NCI-H510A (cell line): Measurements from ENCODE around the gene CISTR.
"Not testable (repeated sequence)": the region's sequence is repeated elsewhere in the genome, so short reads cannot be mapped to it uniquely, and the experiment has no call there.

Experiments
- DNase-seq: peaks from one replicate; lab custom pipeline; 2025; lab: John Stamatoyannopoulos, UW

The CISTR gene

GRCh38 chr12:53762793-53763192 is 11.0 kb upstream of the CISTR start:
- not testable (repeated sequence) for DNase-seq

DNA sequence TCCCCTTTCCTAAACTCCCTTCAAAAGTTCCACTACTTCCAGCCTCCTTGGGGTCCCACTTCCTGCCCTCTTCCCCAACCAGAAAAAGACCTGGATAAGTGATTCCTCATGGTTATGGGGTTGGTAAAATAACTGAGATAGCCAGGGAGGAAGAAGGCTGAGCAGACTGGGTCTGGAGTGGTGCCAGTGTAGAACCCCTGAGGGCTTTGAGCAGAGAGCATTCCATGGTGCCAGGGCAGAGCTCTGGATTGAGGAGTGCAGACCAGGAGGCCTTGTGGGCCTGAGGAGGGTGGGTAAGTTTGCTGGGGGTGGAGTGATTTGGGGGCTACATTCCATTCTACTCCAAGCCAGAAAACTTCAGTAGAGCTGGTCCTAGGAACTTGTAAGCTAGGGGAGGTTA is 9.5 kb upstream of the CISTR start:
- DNase-seq = no peak

- no peak for DNase-seq
Observed at GRCh38 chr12:53759261-53759660, 7.5 kb upstream of the CISTR start.

GRCh38 chr12:53758730-53759103 is 6.9 kb upstream of the CISTR start:
- DNase-seq = no peak

DNA sequence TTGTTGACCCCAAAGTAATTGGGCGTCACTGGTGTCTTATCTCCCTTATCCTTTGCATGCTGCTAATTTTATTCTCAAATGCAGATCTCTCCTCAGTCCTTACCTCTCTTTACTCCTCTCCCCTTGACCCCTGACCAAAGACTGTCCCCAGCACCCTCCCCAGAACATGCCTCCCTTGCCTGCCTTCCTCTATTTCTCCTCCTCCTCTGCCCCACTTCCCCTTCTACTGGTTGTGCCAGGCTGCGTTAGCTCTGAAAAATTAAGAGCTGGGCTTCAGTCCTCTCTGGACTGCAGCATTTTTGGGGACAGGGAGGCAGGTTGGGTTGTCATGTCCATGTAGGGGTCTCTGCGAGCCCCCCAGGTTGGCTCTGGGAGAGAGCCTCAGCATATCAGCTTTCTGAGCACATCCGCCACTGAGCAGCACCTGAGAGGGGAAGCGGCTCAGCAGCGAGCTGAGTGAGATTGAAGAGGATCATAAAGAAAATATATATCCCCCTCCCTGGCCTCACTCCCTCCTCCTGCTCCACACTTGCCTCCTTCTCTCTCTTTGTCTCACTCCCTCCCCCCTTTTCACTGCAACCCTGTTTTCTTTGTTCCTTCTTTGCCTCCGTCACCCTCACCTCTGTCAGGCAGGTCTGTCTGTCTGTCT is 6.4 kb upstream of the CISTR start:
- no peak for DNase-seq

GRCh38 chr12:53757101-53757770 is 5.5 kb upstream of the CISTR start:
- no peak for DNase-seq

DNA sequence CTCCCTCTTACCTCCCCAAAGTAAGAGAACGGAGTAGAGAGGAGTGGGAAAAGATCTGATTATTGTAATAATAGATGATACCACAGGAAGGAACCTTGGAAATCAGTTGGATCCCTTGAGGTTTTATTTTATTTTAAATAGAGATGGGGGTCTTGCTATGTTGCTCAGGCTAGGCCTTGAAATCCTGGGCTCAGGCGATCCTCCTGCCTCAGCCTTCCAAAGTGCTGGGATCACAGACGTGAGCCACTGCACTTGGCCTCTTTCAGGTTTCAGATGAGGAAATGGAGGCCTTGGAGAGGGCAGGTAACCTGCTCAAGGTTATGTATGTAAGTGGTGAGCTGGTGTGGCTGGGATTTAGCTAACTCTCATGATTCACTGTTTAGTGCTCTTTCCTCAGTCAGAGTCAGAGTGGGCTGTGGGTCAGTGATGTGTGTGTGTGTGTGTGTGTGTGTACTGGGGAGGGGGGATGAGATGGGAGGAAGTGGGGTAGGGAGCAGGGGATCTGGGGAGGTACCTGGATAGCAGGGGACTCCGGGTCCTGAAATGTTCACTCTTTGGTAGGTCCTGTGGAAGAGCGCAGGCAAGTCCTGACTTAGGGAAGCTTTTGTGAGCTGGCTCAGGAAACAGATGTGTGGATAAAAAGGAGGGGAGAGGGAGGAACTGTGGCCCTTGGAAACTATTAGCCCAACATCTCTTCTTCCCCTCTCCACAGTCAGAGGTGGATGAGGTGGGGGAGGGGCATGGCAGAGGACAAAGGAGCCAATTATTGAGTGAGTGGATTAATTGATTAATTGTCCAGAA is 4.7 kb upstream of the CISTR start:
- no peak for DNase-seq

DNA sequence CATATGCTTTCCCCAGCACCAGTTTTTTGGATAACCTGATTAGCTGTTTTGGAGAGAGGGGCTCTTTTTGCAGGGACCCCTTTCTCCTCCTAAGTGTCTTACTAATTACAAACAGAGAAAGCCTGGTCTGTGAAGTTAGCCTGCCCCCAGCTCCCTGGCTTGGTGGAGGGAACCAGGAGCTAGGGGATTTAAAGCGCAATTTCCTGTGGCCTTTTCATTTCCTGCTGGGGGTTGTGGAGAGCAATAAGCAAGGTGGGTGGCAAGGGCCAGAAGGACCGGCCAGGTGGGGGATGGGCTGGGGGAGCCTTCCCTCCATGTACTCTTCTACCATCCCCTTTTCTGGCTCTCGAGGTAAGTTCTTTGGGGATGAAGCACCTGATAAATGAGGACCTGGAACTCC is 4.1 kb upstream of the CISTR start:
- DNase-seq = no peak

DNA sequence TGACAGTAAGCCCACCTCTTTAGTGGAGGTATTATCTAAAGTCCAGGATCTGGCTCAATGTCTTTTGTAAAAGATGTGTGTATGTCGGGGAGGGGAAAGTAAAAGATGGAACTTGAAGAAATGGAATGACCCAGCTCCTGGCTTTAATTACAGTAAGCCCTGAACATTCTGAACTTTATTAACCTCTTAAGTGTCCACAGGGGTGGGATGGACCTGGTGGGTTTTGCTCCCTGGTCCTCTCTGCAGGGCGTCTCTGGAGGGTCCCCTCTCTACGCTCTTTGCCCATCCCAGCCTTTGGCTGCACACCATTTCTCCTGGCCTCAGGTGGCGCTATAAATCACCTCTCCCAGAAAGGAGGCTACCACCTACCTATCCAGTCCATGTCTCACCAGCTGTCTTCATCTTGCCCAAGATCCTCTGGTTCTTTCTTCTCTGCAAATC is 3.7 kb upstream of the CISTR start:
- no peak for DNase-seq

- no peak for DNase-seq
Observed at GRCh38 chr12:53754633-53755264, 3.0 kb upstream of the CISTR start.

DNA sequence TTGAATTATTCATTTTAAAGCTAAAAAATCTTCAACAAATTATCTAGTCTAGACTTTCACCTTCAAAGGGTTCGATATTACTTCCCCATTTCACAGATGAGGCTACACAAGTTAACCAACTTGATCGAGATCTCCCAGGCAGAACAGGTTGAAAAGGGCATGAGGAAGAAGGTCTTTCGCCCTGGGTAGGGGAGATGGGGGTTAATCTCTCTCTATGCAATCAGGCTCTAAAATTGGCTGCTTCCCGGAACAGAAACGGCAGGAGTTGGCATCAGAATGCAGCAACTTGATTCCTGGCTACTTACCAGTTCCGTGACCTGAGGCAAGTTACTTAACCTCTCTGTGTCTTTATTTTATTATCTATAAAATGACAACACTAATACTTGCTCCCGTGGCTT is 2.4 kb upstream of the CISTR start:
- DNase-seq = no peak

- DNase-seq = no peak
Observed at GRCh38 chr12:53752621-53753020, 842 bp upstream of the CISTR start.

DNA sequence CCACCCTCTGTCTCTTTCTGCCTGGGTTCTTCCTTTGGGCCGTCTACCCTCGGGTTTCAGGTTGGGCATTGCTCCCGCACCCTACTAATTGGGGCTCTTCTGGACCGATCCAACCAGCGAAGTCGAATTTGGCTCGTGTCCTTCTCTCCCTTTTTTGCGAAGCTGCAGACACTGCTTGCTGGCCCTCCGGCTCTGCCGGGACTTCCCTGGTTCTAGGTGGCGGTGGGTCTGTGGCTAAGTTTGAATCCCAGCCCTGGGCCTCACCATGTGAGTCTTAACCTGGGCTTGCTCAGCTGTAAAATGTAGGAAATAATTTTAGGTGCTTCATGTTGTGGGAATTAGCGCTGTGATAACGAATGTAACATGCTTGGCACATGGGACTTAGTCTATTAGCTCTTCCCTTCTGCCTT is 418 bp upstream of the CISTR start:
- DNase-seq = no peak

DNA sequence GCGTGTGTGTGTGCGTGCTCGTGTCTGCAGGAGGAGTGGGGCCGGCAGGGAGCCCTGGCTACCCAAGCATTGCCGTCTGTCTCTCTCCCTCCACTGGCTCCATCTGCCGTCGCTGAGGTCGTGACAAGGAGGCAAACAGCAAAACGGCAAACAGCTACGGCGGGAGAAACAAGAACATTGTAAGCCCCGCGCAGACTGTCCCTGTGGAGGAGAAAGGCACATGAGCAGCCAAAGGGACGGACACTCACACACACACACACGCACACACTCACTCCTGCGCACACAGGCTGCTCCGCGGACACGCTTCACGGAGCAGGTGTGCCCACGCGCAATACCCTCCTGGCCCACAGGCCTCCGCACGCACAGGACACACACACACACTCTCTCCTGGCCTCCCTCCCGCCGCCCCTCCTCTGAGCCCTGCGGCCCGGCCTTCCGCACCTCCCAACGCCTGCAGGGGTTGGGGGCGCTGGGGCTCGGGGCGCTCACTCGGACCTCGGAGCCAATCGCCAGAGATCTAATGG is 905 bp downstream of the CISTR start:
- DNase-seq = no peak

GRCh38 chr12:53749986-53750811 is 1.6 kb downstream of the CISTR start:
- DNase-seq = no peak

- DNase-seq = no peak
Observed at GRCh38 chr12:53748072-53748840, 3.5 kb downstream of the CISTR start.

DNA sequence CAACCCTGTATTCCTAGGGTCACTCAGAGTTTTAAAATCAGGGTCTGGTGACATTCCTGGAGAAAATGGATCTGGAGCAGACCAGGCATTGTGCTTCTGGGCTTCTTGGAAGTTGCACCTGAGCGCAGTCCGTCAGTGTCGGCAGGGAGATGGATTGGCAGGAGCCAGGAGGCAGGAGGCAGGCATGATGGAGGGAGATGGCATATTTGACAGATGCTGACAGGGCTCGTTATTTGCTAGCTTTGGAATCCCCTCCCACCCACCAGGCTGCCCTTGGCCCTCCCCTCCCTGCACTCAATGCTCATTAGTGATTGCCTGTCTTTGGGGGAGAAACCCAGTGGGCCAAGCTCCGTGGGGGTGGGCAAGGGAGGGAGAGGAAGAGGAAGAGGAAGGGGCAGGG is 4.7 kb downstream of the CISTR start:
- no peak for DNase-seq

DNA sequence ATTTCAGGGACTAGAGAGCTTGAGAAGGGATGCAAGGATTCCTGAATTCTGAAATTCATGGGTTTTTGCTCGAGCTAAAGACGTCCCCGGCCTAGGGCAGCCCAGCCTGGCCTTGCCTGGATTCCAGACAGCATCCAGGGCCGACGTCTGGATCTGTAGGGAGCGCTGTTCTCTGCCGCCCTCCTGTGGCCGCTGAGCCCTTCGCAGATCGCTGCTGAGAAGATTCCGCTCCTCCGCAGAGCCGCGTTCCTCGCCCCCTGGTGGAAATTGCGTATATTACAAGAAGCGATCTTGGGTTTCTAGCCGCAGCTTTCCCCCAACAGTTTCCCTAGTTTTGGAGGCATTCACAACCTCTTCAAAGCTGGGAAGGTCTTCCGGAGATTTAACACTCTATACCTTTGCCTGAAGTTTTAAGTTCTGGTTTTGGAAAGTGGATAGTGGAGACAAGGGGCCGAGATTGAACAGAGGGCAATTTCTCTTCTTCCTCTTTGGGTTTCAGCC is 5.1 kb downstream of the CISTR start:
- DNase-seq = peak; percentile 75

DNA sequence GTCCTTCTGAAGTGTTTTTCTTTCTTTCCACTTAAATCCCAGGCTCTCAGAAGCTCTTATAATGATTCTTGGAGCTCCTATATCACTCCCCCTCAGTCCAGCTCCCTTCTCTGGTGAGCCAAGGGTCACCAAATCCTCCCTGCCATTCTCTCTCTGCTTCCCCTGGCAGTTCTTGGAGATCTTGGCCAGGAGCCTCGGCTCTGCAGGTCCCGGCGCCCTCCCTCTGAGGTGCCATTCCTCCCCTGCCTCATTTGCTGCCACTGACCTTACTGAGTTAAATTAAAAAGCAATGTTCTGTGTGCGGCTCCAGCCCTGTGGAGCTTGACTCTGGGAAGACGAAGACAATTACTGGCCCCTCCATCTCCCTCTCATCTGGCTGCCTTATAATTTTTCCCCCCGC is 7.0 kb downstream of the CISTR start:
- DNase-seq = no peak

- no peak for DNase-seq
Observed at GRCh38 chr12:53744130-53744441, 7.7 kb downstream of the CISTR start.
